GM19397 (cell line): ENCODE results near the gene PDZD8.
A peak's percentile ranks its signal among the peaks of the same experiment; 100 is the strongest.

Experiments used
- ATAC-seq: cut with Tn5 transposase; IDR thresholded peaks from one replicate; pipeline ENCODE4 v1.9.1; 2021; ENCODE audit warnings: mild to moderate bottlenecking, moderate library complexity; ENCODE audit not compliant: unreplicated experiment

Gene PDZD8, protein sequence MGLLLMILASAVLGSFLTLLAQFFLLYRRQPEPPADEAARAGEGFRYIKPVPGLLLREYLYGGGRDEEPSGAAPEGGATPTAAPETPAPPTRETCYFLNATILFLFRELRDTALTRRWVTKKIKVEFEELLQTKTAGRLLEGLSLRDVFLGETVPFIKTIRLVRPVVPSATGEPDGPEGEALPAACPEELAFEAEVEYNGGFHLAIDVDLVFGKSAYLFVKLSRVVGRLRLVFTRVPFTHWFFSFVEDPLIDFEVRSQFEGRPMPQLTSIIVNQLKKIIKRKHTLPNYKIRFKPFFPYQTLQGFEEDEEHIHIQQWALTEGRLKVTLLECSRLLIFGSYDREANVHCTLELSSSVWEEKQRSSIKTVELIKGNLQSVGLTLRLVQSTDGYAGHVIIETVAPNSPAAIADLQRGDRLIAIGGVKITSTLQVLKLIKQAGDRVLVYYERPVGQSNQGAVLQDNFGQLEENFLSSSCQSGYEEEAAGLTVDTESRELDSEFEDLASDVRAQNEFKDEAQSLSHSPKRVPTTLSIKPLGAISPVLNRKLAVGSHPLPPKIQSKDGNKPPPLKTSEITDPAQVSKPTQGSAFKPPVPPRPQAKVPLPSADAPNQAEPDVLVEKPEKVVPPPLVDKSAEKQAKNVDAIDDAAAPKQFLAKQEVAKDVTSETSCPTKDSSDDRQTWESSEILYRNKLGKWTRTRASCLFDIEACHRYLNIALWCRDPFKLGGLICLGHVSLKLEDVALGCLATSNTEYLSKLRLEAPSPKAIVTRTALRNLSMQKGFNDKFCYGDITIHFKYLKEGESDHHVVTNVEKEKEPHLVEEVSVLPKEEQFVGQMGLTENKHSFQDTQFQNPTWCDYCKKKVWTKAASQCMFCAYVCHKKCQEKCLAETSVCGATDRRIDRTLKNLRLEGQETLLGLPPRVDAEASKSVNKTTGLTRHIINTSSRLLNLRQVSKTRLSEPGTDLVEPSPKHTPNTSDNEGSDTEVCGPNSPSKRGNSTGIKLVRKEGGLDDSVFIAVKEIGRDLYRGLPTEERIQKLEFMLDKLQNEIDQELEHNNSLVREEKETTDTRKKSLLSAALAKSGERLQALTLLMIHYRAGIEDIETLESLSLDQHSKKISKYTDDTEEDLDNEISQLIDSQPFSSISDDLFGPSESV

DNA sequence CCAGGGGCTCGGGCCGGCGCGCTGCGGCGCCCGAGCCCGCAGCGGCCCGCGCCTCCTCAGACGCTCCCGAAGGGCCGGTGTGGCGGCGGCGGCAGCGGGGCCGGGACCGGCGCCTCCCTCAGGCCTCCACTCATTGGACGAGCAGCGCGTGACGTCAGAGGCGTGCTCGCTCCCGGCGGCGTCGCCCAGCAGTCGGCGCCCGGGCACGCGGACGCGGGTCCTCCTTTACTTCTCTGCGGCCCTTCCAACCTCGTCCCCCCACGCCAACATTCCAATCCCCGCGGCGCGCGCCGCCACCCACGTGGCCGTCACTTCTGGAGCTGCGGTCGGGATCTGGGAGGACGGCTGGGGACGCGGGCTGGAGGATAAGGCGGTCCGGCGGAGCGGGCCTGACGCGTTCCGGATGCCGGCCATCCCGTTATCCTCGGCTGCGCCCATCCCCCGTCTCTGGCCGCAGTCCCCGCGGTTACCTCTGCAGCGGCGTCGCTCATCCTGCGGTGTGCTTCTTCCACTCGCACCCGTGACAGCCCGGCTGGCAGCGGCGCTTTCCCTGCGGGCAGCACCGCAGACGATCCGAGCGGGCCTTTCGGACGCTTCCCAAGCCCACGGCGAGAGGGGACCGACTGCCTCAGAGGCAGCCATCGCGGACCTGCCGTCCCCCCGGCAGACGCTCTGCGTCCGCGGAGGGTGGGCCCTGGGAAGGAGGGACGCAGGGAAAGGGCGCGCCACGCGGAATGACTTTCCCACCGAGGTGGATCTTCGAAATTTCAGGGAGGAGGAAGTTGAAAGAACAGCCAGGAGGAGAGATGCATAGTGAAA is at the start of gene PDZD8:
PDZD8 (minus strand) TSS at position 81 of the 819 bp plus-strand sequence. CDS start 213 bp downstream, outside the sequence.
- peak; percentile 88 for ATAC-seq

DNA sequence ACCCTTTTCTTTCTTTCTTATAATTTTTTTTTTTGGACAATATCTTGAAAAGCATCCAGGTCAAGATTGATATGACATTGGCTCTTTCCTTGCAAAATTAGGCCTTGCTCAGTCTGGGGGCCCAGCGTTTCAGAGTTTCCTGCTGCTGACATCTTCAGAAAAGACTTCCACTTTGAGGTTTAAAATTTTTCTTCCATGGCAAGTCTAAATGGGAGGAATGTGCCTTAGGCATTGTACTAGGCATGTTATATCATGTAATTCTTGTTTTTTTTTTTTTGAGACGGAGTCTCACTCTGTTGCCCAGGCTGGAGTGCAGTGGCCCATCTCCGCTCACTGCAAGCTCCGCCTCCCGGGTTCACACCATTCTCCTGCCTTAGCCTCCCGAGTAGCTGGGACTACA is 48.9 kb upstream of the PDZD8 start:
- no peak for ATAC-seq

DNA sequence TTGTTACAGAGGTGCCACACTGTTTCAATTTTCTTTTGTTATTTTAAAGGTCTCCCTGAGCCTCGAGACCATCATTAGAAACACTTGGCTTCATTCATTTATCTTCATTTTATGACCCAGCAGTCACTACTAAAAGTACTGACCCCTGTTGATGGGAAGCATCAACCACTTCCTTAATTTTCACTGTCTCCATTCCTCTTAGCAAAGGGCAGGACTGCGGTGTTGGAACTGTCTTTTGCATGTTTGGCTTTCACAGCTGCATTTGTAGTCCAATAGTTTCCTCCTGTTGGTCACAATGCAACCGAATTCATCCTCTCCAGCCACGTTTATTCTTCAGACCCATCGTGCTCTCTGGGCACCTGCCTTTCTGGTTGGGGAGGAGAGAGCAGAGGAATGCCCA is 46.7 kb upstream of the PDZD8 start:
- no peak for ATAC-seq

DNA sequence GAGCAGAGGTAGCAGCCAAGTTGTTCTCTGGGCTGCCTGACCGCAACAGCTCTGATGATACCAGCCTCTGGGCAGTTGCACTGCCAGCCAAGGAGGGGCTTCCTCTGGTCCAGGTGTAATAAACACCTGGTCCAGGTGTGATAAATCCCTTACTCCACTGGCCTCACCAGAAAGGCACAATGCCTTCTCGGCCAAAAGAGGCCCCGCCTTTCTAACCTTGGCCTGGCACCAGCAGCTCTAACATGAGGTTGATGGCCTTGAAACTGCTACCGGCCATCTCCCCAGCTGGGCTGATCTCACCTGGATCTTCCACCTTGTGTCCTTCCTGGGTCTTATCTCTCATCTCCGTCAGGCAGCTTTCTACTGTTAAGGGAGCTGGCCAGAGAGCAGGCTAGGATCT is 45.5 kb upstream of the PDZD8 start:
- no peak for ATAC-seq

DNA sequence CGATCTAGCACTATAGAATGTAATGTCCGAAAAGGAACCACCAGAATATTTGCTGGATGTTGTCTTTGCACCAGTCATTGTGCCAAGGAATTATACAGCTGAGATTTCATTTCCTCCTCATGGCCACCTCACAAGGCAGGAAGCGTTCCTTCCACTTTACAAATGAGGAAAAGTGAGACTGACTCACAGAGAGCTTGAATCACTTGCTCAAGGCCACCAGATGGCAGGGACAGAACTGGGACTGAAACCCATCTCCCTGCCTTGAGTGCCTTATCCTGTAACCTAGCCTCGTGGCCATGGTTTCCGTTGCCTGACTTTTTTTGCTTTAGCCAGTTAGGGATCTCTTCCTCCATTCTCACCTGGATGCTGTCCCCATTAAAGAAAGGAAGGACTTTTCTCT is 44.7 kb upstream of the PDZD8 start:
- ATAC-seq = no peak

DNA sequence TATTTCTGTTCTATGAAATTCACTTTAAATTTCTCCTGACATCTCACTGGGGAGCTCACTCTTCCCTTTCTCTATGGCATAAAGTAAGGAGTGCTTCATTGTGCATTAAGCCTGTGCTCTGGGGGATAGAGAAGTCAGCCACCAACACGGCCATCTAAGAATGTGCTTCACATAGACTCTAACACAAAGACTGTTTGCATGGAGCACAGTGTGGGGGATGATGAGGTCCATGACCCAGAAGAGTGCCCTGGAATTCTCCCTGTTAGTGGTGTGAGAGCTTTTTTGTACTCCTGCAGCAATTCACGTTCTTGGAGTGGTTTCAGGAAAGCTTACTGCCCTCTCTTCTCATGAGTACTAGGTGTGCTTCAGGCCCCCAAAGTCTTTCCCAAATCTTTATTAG is 43.9 kb upstream of the PDZD8 start:
- ATAC-seq = no peak

DNA sequence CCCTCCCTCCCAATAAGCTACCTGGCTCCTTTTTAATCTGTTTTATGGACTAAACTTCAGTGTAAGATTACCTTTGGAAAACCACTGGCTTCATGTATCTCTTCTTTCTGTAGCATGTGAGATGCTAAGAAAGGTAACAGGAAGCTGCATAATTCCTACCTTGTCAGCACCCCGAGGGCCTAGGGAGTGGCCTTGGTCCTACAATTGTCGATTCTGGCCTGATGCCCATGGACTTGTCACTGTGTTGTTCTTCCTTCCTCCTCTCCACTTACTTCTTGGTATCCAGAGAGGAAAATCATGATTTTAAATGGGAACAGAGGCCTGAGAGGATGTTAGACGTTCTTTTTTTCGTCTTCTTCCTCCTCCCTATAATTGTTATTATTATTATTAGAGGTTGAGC is 42.9 kb upstream of the PDZD8 start:
- no peak for ATAC-seq

DNA sequence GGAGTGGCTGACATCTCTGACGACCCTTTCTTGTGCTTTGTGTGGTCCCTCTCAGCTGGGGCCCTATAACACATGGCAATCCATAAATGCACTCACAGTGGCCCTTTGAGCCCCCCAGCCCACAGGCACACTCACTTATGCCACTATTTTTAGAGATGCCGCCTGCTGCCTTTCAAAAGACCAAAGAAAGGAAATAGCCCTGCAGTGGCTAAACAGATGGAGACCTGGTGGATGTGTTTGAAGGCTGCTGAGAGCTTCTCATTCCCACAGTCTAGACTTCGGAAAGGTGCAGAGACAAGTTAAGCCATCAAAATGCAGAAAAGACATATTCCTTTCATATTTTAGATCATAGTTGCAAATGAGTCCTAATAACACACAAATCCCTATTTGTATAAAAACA is 42.0 kb upstream of the PDZD8 start:
- ATAC-seq = no peak

DNA sequence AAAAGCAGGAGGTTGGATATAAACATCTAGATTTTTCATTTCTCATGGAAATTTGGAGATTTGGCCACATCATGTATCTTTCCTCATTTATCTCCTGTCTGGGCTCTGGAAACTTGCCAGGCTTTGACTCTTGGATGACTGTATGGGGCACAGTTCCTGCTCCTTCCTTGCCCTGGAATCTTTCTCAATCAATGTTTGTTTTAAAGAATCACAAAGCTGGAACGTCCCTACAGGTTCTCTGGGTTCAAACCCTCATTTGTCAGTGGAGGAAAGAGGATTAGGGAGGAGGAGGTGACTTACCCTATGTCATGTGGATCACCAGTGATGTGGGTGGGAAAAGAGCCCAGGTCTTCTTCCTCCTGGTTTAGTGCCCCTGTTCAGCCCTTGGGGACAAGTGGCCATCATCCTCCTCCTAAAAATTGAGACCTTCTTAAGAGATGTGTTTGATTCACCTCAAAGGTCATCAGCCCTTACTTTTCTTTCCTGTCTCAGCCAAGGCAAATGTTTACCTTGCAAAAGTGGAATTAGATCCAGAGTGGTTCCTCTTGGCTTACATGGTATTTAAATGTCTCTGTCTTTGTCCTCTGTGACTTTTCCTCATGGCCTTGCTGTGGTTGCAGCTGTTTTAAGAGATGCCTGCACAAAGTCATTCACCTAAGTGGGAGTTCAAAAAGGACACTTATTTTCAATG is 38.8 kb upstream of the PDZD8 start:
- no peak for ATAC-seq

DNA sequence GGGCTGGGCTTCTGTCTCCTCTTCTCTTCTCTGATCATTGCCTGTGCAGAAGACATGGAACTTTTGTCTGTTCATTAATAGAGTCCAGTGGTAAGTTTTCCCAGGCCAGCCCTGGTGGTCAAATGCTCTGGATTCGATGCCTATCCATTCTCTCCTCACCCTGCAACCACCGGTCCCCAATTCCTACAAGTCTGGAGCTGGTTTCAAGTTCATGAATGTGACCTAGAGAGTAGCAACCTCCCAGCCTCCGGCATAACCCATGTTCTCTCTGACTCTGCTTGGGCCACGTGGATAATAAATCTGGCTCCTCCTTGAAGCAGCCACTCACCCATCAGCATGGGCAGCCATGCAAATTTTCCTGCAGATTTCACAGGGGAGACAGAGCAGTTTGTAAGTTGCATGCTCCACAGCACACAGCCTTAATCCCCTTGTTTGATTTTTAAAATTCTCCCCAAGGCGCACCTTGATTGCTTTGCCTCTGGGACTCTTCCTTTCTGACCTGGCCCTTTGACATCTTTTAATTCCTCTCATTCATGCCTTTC is 37.3 kb upstream of the PDZD8 start:
- no peak for ATAC-seq

DNA sequence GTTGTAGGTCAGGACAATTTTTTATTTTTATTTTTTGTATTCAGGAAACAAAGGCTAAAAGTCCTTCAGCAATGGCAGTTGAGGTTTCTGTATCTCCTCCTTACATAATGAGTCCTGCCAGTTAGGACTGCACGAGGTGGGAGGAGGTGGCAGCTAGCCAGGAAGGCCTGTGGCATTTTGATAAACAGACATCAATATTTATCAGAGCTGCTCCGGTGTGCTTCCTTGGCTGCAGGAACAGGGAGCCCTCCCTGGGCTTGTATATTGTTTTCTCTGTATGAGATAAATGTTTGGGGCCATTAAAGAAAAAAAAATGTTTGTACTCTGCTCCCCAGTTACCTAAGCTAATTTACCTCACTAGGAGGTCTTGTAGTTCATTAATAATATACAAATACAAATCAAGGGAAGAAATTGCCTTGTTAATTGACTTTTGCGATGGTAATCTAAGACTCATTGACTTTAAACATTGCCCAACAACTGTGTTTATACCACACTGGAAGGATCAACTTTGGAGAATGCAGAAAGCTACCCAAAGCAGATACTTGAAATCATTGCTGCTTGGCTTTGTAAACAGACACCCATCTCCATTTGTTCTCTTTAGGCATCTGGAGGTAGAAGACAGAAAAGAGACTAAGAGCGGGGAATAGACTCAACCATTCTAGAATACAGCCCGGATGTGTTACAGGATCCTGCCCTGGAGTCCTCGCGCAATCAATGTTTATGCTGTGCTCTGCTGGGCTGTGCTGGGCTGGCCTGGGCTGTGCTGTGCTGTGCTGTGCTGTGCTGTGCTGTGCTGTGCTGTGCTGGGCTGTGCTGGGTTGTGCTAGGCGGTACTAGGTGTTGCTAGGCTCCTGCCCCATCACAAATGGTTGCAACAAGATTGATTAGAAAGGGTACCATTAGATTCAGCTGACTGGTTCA is 36.5 kb upstream of the PDZD8 start:
- no peak for ATAC-seq

DNA sequence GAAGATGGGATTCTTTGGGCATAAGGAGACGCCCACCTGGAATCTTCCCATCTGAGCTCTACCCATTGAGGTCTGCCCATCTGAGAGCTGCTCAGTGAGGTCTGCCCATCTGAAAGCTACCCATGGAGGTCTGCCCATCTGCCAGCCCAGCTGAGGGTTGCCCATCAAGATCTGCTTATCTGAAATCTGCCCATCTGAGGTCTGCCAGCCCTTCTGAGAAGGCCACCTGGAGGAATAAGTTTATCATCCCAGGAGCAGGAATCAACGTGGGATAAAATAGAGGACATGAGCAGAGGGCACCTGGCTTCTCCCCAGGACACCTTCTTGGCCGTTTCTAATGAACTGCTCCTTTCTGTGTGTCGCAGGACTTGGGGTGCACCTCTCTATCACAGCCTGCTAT is 35.3 kb upstream of the PDZD8 start:
- ATAC-seq = no peak

DNA sequence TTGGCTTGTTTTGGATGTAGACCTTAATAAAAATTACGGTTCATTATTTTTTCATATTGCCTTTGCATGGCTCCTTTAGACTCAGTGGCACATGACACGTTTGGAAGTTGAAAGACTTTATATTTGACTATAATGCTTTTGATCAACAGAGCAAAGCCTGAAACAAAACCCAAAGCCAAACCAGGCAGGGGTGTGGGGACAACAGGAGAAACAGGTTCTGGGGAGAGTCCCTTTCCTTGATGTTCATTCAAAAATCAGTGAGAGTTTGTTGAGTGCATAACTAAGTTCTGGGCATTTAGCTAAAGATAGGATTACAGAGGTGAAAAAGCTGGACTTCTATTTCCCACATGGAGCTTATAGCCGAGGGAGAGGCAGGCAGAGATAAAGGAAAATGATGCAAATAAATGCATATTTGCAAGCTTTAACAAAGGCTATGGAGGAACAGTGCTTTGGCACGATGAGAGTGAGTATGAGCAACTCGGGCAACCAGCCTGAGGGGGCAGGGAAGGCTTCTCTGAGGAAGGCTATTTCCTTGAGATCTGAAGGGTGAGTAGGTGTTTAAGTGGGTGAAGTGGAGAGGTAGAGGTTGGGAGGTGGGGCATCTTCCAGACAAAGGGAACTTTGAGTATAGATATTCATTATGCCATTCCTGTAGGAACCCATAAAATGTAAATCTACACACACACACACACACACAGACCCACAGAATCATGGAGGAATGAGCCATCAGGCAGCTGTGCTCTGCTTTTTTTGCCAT is 34.5 kb upstream of the PDZD8 start:
- ATAC-seq = no peak

DNA sequence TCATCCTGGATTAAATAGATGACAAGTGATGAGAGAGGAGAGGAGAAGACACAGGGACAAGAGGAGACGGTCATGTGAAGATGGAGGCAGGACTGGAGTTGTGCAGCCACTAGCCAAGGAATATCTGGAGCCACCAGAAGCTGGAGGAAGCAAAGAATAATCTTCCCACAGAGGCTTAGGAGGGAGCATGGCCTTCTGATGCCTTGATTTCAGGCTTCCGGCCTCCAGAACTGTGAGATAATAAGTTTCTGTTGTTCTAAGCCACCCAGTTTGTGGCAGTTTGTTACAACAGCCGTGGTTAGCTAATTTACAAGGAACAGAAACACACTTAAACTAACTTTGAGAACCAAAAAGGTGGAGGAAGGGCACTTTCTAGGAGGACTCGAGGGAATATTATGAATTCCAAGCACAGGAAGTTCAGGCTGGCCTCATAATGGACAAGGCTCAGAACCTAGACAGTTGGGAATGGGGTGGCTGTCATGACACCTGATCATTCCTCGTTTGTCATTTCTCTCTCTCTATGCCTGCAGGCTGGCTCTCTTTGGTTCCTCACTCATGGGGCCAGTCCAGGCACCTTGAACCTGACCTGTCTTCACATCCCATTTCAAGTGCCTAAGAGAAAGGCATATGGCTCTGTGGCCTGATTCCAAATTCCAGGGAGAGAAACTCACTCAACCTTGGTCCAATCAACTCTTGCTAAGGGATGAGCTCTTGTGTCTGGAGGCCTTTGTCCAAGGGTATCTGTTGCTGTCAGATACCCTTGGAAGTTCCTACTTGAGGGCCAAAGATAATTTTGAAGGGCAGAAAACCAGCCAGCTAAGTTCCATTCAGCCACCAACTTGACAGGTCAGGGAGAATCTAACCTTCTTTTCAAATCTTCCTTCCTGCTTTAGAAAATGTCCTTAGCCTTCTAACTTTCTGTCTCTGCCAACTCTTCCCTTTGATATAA is 33.5 kb upstream of the PDZD8 start:
- ATAC-seq = no peak

DNA sequence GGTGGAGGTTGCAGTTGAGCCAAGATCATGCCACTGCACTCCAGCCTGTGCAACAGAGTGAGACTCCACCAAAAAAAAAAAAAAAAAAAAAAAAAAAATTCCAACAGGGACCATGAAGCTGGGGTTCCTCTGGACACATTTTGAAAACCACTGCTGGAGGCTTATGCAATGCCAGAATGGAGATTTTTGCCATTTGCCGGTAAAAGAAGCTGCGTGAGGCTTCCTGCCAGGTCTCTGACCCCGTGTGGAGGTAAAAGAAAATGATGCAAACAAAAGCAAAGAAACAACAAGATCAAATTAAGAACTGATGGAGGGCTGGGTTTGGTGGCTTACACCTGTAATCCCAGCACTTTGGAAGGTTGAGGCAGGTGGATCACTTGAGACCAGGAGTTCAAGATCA is 30.5 kb upstream of the PDZD8 start:
- ATAC-seq = no peak

DNA sequence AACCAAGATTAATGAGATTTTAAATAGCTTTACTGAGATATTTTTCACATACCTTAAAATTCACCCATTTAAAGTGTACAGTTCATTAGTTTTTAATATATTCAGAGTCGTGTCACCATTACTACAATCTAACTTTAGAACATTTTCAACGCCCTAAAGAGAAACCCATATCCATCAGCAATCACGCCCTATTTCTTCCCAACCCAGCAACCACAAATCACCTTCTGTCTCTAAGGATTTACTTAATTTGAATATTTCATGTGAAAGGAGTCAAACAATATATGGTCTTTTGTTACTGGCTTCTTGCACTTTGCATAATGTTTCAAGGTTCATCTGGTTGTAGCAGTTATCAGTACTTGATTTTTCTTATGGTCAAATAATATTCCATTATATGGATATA is 25.1 kb upstream of the PDZD8 start:
- no peak for ATAC-seq
